ENCODE results near the gene MYO5A. TPM values are rescaled to one million over a fixed set of nuclear protein-coding genes. Genes with fewer than 3 reads are reported as not detected.

Gene MYO5A
- total RNA-seq, 1 experiment from 2014 or later, result 21.8 TPM

GRCh38 chr15:52485290-52485689 is 43.4 kb downstream of the MYO5A start:
- no peak overlapping the region for H2BK12ac ChIP-seq (ENCODE audit: insufficient read length, low read depth, low read length)
- no peak overlapping the region for H3K23ac ChIP-seq (ENCODE audit: insufficient read length, low read depth, low read length)
- H3T11ph ChIP-seq (ENCODE audit: low read length), result no peak overlapping the region
- no peaks in the 10 kb centered on the region; a peak in 1 of 7 replicates for H3K36me3 Mint-ChIP-seq (ENCODE audit: insufficient read depth in 1 of 3, low read depth in 3 of 3)
- no peaks in the 10 kb centered on the region for H3K9me3 Mint-ChIP-seq
- no peaks in the 10 kb centered on the region for H3K79me1 ChIP-seq (ENCODE audit: insufficient read depth, low read depth, low read length, poor library complexity, severe bottlenecking)
- H3K14ac ChIP-seq (ENCODE audit: insufficient read depth, low read length), result no peak overlapping the region
- no peaks in the 10 kb centered on the region for H3K79me2 ChIP-seq (ENCODE audit: insufficient read depth, low read length)
- no peak overlapping the region for H2AFZ ChIP-seq (ENCODE audit: low read length)
- H3K9ac ChIP-seq (ENCODE audit: extremely low read depth, insufficient read length, low read length), result no peak overlapping the region
- H2BK20ac ChIP-seq (ENCODE audit: low read depth, low read length, poor library complexity, severe bottlenecking), result no peak overlapping the region
- H4K8ac ChIP-seq (replicated peaks; ENCODE audit: insufficient read length, low read depth, low read length), result no peak overlapping the region
- no CpG with 5 or more reads among the region's 2 CpGs for WGBS (ENCODE audit: extremely low coverage, insufficient read length, low lambda C conversion rate)
- no peaks in the 10 kb centered on the region for H4K20me1 ChIP-seq (ENCODE audit: control insufficient read depth, insufficient read depth, insufficient read length)
- no peak overlapping the region for H3K4ac ChIP-seq (ENCODE audit: low read depth, low read length)
- no peak overlapping the region for H3K56ac ChIP-seq (ENCODE audit: insufficient read length, low read depth, low read length)
- H2BK5ac ChIP-seq (ENCODE audit: insufficient read length, low read length), result no peak overlapping the region
- no peak overlapping the region for H3K27ac ChIP-seq (ENCODE audit: insufficient read length, low read depth, low read length)
- no peak for TF ChIP-seq CTCF (conservative IDR thresholded peaks at IDR 0.05)
- H3K27me3 Mint-ChIP-seq (ENCODE audit: low read depth), result no peaks in the 10 kb centered on the region
- no peak overlapping the region for H2AK5ac ChIP-seq (ENCODE audit: insufficient read length, low read length)
- no peaks in the 10 kb centered on the region for H3K9me3 ChIP-seq (ENCODE audit: control insufficient read depth, low read depth, low read length)
- H4K91ac ChIP-seq (ENCODE audit: insufficient read length, low read depth, low read length), result no peak overlapping the region
- no peaks in the 10 kb centered on the region for H3K27me3 ChIP-seq (ENCODE audit: insufficient read depth, low read length)
- no peak overlapping the region for H2BK15ac ChIP-seq (ENCODE audit: low read depth, low read length)
- no peak overlapping the region for H3K18ac ChIP-seq (ENCODE audit: insufficient read length, low read depth, low read length)
- H3K27ac Mint-ChIP-seq, result no peak overlapping the region
- H3K4me1 ChIP-seq (ENCODE audit: insufficient read depth, low read length), result peaks cover 4% of the 10 kb centered on the region; the same call in 1 of the 2 replicates
- no peak overlapping the region for H2BK120ac ChIP-seq (ENCODE audit: low read depth, low read length, poor library complexity, severe bottlenecking)
- H3K4me2 ChIP-seq (ENCODE audit: insufficient read depth, insufficient read length, low read length), result no peak overlapping the region
- H3K23me2 ChIP-seq (ENCODE audit: insufficient read length, low read depth, low read length, poor library complexity, severe bottlenecking), result no peaks in the 10 kb centered on the region
- H3K4me3 Mint-ChIP-seq, result no peak overlapping the region
- no peak for DNase-seq
- H4K5ac ChIP-seq (ENCODE audit: insufficient read length, low read depth, low read length), result no peak overlapping the region
- peaks cover 35 to 48% of the 10 kb centered on the region in 2 experiments for H3K4me1 Mint-ChIP-seq
